HL-60 (cell line): Measurements from ENCODE around the gene LHX4.

Experiments used
- CTCF ChIP-seq: IDR thresholded peaks from one replicate; pipeline ENCODE4 v1.5.1; 2011; ENCODE audit warnings: low read length, control low read depth, inconsistent platforms; ENCODE audit not compliant: insufficient read depth
- POLR2AphosphoS5 ChIP-seq: IDR thresholded peaks from 2 replicates; pipeline ENCODE4 v1.6.1; 2012; ENCODE audit warnings: low read depth
- SPI1 ChIP-seq: IDR thresholded peaks from 2 replicates; pipeline ENCODE4 v1.6.1; 2012; ENCODE audit warnings: low read depth, mild to moderate bottlenecking, borderline replicate concordance
- TF ChIP-seq, protein P1 (sequence below): IDR thresholded peaks from 2 replicates; pipeline ENCODE4 v1.6.1; 2012; ENCODE audit warnings: low read depth; ENCODE audit not compliant: insufficient replicate concordance

GRCh38 chr1:180281490-180281889, 51.4 kb downstream of the LHX4 start:
- TF ChIP-seq CTCF (no peak), POLR2AphosphoS5 (no peak), SPI1 (no peak)
- TF ChIP-seq, protein P1, sequence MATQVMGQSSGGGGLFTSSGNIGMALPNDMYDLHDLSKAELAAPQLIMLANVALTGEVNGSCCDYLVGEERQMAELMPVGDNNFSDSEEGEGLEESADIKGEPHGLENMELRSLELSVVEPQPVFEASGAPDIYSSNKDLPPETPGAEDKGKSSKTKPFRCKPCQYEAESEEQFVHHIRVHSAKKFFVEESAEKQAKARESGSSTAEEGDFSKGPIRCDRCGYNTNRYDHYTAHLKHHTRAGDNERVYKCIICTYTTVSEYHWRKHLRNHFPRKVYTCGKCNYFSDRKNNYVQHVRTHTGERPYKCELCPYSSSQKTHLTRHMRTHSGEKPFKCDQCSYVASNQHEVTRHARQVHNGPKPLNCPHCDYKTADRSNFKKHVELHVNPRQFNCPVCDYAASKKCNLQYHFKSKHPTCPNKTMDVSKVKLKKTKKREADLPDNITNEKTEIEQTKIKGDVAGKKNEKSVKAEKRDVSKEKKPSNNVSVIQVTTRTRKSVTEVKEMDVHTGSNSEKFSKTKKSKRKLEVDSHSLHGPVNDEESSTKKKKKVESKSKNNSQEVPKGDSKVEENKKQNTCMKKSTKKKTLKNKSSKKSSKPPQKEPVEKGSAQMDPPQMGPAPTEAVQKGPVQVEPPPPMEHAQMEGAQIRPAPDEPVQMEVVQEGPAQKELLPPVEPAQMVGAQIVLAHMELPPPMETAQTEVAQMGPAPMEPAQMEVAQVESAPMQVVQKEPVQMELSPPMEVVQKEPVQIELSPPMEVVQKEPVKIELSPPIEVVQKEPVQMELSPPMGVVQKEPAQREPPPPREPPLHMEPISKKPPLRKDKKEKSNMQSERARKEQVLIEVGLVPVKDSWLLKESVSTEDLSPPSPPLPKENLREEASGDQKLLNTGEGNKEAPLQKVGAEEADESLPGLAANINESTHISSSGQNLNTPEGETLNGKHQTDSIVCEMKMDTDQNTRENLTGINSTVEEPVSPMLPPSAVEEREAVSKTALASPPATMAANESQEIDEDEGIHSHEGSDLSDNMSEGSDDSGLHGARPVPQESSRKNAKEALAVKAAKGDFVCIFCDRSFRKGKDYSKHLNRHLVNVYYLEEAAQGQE, result no peak
